HPDE6-E6E7 (cell line): ENCODE results near the gene CCNG2.
A peak's percentile ranks its signal among the peaks of the same experiment; 100 is the strongest.
"Not testable (repeated sequence)": the region's sequence is repeated elsewhere in the genome, so short reads cannot be mapped to it uniquely, and the experiment has no call there.

ENCODE experiments used
- DNase-seq: peaks from one replicate; pipeline ENCODE4 v3.0.0; 2011; ENCODE audit warnings: missing footprints; ENCODE audit errors: extremely low spot score

The CCNG2 gene, protein sequence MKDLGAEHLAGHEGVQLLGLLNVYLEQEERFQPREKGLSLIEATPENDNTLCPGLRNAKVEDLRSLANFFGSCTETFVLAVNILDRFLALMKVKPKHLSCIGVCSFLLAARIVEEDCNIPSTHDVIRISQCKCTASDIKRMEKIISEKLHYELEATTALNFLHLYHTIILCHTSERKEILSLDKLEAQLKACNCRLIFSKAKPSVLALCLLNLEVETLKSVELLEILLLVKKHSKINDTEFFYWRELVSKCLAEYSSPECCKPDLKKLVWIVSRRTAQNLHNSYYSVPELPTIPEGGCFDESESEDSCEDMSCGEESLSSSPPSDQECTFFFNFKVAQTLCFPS

DNA sequence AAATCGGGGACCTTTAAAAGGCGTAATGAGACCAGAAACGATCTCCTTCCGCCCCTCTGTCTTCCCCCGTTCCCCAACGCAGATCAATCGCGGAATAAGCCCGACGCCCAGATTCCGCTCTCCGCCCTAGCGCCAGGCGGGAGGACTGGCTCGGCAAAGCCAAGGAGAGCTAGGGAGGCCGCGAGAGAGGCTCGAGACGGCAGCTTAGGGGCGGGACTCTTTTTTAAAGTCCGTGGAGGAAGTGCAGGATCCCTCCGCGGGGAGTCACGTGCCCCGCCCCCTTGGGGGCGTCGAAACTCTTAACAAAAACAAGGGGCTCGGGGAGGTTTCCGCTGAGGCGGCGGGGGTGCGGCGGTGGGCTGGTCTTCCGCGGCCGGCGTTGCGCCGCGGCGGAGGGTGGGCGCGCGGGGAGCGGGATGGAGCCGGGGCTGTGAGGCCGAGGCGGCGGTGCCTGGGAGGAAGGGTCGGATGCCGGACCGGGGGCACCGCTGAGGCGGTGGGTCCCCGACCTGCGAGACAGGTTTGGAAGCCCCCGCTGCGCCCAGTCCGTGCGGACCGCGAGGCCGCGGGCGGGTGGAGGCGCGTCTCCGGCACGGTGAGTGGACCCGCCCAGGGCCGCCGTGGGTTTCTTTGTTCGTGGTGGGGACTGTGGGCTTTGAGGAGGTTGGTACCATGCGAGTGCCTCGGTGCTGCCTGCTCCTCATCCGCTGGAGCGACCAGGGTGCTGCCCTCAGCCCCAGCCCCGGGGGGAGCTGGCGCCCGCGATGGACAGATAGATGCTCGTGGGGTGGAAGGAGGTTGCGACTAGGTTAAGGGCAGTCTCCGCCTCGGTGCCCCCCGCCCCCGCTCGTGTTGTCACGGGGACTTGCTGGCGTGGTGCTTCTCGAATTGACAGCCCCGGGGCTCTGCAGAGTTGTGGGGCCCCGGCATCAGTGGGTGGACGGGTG, at the start of gene CCNG2:
CCNG2 (plus strand) TSS at position 296 of the 947 bp plus-strand sequence. CDS start 1,326 bp downstream, outside the sequence.
- DNase-seq: peak; percentile 42

DNA sequence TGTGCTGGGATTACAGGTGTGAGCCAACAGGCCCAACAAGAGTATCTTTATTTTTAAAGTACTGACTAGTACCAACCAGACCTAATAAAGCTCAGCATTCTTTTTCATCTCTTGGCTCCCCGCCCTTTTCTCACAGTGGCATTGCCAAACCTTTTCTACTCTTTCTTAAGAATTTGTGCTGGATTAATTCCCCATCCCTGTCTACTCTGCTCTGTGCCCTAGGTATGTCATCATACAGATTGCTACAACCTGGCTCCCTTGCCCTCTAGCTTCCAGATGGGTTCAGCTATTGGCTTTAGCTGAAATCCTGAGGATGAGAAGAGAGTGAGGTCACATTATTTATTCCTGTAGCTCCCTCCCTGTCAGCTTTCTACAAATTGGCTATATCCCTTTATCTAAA, 46.3 kb upstream of the CCNG2 start:
- no peak for DNase-seq

DNA sequence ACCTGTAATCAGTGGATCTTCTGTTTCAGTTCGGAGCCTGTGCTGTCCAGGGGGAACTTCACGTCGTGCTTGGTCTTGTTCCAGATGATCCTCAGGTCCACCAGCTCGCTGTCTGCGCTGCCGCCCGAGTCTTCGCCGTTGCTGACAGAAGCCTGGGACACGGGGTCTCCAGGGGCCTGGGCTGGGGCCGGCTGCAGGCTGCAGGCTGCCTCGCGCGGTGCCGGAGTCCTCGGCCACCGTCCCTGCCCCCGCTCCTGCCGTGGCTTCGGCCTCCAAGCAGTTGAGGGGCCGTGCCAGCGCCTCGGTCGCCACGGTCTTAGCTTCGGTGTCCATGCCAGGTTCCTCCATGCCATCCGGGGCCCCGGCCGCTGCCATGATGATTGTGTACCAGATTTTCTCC, 43.9 kb upstream of the CCNG2 start:
- DNase-seq: no peak

DNA sequence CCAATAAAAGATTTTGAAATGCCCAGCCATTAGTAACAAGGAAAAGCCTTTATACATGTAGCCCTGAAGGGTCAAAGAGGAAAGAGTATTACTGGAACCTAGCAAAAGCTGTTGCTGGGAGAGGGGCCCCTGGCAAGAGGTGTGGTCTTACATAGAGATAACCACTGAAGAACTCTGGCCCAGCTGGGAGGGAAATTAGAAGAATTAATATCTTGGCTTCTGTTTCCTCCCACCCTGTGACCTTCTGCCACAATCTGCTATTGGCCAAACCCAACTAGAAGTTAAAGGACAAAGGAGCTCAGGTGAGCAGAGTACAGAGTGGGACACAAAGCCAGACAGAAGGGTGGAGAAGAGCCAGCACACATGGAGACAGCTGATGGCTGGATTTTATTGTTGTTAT, 39.3 kb upstream of the CCNG2 start:
- DNase-seq: no peak

DNA sequence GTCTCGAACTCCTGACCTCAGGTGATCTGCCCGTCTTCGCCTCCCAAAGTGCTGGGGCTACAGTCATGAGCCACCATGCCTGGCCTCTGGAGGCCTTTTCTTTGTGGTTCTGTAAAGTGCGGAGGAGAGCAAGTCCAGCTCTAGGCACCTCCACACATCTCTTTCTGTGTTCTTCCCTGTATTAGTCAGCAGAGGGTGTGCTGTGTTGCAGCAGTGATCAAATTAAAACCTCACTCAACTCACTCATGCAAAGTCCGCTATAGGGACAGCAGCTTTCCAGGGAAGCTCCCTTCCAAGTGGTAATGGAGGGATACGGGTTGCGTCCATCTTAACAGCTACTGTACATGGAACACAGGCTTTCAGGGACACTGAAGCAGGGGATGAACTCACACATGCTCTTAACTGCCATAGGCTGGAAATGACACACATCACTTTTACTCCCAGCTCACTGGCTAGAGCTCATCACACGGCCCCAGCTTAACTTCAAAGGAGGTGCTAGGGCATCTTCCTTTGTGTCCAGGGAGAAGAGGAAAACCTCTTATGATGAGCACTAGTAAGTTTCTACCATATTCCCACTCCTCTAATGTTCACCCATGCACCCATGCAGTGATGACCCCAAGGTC, 36.0 kb upstream of the CCNG2 start:
- DNase-seq: no peak

DNA sequence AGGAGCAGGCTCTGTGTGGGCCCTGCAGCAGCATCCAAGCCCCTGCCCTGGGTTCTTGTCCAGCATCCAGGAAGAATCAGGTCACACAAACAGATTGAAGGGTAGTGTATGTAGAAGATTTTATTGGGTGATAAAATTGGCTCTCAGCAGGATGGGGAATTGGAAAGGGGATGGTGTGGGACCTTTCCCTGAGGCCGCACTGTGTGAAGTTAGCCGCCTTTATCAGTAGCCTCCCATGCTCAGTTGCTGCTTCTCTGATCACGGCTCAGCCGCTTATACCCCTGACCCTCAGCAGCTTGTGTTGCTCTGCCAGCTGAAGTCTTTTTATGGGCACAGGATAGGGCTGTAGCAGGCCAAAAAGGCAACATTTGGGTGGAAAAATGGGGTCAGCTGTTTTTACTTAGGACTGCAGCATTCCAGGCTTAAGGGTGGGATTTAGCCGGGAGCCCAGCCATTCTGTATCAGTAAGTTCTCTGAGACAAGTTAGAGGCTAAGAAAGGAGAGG, 35.2 kb upstream of the CCNG2 start:
- DNase-seq: no peak

DNA sequence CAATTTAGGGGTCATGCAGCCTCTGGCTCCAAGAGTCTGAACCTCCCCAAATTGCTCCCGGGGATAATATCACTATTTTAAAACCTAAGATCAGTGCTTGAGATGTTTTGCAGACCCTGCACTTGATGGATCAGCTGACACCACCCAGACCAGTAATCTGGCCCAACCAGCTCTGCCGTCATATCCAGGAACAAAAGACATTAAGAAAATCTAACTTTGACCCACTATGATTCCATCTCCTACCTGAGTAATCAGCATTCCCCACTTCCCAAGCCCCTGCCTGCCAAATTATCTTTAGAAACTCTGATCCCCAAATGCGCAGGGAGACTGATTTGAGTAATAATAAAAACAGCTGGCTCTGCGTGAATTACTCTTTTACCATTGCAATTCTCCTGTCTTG, 34.4 kb upstream of the CCNG2 start:
- no peak for DNase-seq

DNA sequence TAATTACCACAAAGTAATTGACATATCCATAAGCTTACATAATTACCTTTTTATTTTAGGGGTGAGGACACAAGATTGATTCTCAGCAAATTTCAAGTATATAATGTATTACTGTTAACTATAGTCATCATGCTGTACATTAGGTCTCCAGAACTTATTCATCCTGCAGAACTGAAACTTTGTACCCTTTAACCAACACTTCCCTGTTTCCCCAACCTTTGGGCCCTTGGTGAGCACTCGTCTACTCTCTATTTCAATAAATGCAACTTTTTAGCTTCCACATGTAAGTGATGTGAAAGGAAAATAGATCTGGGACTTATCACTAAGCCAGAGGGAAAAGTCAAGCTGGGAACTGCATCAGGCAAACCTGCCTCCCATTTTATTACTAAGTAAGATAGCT, 33.6 kb upstream of the CCNG2 start:
- DNase-seq: no peak

DNA sequence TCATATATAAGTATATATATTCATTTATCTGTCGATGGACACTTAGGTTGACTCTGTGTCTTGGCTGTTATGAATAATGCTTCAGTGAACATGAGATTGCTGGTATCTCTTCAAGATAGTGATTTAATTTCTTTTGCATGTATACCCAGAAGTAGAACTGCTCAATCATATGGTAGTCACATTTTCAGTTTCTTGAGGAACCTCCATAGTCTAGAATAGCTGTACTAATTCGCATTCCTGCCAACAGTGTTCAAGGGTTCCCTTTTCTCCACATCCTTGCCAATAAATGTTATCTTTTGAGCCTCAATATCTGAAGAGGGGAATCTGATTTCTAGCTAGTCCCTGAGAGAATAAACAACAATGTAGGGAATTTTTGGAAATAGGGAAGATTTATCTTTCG, 32.4 kb upstream of the CCNG2 start:
- DNase-seq: no peak

DNA sequence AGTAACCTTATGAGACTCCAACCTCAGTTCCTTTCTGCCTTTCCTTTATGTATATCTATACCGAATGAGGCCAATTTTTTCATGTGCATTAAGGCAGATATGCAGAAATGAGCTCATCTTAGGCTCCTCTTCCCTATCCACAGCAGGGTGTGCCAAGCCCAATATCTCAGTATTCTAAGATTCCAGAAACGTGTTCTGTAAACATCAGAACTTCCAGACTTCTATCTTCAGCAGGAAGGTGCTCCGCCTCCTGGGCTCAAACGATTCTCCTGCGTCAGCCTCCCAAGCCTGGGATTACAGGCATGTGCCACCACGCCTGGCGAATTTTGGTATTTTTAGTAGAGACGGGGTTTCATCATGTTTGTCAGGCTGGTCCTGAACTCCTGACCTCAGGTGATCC, 31.0 kb upstream of the CCNG2 start:
- DNase-seq: no peak

DNA sequence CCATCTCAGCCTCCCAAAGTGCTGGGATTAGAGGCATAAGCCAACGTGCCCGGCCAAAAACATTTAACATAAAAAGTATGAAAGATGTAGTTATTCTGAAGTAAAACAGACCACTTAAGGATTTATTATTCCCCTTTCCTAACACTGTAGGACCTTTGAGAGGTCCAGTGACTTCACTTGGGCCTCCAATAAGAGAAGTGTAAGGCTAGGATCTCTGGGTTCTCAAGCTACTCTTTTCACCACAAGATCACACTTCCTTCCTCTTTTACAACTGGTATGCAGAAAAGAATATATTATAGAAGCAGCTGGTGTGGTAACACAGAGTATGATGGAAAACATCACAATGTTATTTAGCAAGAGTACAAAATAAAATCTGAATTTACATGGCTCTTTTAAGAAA, 30.2 kb upstream of the CCNG2 start:
- no peak for DNase-seq

DNA sequence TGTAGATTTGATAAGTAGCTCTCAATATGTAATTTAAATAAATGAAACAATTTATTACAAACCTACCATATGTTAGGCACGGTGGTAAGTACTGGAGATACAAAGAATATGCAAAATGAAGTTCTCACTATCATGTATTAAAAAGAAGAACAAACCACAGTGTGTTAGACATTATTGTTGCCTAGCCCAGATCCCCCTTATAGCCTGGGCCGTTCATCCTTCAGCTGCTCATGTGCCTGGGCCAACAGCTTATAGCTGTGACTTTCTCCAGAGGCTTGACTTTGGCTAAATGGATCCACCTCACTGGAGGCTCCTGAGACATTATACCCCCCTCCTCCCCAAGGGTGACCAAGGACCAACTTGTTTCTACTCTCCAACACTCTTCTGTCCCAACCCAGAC, 29.8 kb upstream of the CCNG2 start:
- no peak for DNase-seq

DNA sequence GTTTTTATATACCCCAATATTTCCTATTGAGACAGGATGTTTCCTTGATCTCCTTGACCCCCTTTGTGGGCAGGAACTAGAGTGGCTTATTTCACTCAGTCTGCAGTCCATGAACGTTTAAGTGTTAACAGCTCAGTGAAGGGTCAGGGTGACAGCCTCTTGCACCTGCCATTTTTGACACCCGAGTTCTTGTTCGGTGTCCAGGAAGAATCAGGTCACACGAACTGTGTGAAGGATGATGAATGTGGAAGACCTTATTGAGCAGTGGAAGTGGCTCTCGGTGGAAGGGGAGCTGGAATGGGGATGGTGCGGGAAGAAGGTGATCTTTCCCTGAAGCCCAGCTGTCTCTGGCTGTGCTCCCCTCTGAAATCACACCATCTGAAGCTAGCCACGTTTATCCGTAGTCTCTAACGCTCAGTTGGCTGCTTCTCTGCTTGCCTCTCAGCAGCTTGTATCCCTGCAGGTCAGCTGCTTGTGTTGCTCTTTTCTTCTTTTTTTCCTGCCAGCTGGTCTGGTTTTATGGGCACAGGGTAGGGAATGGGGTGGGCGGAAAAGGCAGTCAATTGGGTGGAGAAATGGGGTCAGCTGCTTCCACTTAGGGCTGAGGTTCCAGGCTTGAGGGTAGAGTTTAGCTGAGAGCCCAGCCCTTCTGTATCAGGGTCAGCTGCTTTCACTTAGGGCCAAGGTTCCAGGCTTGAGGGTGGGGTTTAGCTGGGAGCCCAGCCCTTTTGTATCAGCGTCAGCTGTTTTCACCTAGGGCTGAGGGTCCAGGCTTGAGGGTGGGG, 29.0 kb upstream of the CCNG2 start:
- DNase-seq: no peak

DNA sequence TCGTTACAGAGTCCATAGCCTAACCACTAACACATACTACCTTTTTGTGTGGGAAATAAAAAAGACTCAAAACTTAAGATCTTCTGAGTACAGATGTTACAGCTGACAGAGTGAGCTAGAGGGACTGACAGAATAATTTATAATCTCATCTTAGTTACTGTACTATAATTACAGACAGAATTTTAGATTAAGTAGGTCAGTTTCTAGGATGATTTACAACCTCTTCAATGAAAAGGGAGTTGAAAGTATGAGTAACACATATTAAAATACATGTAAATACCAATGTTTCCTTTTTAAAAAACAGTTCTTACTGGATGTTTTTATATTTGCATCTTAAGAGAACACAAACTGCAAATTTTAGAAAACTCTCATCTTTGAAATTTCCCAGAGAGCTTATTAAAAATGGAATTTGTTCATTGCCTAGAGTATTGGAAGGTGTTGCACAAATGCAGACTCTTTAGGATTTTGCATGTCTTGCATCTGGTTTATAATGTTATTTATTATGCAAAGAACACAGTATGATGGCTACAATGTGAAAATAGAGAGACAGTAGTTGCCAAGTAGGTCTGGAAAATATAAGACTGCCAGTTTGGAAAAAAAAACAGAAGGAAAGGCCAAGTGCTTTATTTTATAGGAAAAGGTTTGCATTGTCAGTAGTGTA, 24.2 kb upstream of the CCNG2 start:
- DNase-seq: no peak

DNA sequence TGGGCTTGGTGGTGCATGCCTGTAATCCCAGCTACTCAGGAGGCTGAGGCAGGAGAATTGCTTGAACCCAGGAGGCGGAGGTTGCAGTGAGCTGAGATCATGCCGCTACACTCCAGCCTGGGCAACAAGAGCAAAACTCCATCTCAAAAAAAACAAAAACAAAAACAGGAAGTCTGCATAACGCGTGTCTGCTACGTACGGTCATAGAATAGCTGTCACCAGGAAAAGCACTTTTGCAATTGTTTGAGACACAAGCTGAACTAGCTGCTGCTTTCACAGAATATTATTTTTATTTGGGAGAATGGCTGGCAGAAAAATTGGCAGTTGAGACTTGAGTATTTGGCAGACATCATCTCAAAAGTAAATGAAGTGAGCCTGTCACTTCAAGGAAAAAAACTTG, 19.6 kb upstream of the CCNG2 start:
- DNase-seq: not testable (repeated sequence)

DNA sequence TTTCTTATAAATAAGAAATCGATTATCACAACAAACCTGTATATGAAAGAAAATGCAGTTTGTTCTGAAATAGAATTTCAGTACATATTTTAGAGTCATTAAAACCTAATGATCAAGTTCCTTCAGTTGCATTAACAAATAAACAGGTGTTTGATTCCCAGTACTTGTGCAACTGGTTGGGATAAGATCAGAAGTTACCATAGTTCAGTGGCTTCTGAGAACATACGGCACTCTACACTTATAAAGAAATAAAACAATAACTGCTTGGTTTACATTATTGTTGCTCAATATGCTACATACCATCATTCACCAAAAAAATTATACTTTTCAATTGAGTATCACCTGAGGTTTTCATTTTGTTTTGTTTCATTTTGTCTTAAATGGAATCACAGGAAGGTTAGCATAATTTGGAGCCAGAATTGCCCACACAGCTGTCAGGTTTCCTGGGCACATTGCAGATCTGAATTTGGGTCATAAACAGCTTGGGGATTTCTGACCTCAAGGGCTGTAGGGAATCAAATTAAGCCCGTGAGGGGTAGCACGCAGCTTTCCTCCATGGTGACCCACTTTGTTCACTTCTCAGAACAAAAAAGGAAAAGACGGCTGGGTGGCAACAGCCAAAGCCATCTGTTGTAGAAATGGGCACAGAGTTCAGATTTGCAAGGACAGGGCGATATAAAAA, 14.9 kb upstream of the CCNG2 start:
- DNase-seq: no peak

DNA sequence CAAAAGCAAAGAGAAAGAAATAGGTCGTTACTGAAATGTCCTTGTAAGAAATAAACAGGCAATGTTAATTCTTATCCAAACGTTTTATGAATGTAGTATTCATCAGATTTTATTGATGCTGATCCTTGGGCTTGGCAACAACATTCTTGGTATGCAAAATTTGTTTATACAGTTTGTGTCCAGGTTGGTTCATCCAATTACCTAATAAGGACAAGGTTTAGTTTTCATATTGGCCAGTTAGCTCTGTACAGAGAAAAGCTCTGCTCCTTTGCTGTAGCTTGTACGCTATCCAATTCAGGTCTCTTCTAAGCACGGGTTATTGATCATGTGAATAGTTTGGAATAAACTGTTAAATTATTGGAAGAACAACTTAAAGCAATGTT, 14.4 kb upstream of the CCNG2 start:
- no peak for DNase-seq

DNA sequence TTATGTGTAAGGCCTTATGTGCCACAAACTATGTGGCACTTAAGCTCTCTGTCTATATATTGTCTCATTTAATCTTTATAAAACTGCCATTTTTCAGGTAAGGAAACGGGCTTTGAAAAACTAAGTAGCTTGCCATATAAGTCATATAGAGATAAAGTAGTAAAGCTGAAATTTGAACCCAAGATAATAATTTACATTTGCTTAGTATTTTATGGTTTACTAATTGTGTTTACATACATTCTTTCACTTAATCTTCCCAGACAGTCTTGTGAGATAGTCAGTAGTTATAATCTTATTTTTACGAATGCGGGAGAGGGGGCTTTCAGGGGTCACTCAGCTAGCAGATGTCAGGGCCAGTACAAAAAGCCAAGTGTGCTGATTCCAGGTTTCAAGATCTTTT, 13.9 kb upstream of the CCNG2 start:
- DNase-seq: no peak

DNA sequence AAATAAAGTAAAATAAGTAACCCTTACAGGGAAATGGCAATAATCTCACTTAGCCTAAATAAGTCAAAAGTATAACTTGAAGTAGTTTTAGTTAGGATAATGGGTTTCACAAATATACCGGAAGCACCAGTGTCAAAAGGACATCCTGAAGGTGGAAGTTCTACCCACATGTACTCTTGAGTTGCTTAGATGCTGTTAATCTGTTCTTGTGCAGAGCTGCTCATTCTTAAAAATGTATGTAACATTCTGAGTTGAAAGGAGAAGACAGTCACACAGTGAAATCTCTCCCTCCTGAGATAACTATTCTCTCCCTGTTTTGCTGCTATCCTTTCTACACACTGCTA, 11.2 kb upstream of the CCNG2 start:
- no peak for DNase-seq
